ENCODE measurements around the gene USP48.

Gene USP48

DNA sequence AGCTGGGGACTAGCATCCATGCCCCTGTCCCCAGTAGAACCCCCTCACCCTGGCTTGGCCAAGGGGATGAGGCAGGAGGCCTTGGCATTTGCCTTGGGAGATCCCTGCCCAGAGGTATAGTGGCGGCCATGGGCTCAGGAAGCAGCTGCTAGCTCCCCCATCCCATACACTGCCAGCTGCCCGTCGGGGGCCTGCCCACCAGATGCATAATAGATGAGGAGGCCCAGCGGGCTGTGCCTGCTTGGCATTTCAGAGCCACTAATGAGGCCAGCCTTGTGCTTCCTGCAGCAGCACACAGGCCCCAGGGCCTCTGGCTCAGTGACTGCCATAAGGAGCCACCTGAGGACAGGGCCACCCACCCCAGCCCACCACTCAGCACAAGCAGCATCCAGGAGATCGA is 137.4 kb downstream of the USP48 start:
- no peak overlapping the region for H3K4me3 ChIP-seq (replicated peaks; ENCODE audit: low read depth, low read length)
- TF ChIP-seq, protein P1, sequence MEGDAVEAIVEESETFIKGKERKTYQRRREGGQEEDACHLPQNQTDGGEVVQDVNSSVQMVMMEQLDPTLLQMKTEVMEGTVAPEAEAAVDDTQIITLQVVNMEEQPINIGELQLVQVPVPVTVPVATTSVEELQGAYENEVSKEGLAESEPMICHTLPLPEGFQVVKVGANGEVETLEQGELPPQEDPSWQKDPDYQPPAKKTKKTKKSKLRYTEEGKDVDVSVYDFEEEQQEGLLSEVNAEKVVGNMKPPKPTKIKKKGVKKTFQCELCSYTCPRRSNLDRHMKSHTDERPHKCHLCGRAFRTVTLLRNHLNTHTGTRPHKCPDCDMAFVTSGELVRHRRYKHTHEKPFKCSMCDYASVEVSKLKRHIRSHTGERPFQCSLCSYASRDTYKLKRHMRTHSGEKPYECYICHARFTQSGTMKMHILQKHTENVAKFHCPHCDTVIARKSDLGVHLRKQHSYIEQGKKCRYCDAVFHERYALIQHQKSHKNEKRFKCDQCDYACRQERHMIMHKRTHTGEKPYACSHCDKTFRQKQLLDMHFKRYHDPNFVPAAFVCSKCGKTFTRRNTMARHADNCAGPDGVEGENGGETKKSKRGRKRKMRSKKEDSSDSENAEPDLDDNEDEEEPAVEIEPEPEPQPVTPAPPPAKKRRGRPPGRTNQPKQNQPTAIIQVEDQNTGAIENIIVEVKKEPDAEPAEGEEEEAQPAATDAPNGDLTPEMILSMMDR (IDR thresholded peaks at IDR 0.05; ENCODE audit: insufficient read depth, low read length, poor library complexity, severe bottlenecking) = no peak
- no peaks in the 10 kb centered on the region for H3K36me3 ChIP-seq (ENCODE audit: control insufficient read depth, insufficient read depth, low read length)
- peaks cover 2% of the 10 kb centered on the region for H3K27me3 ChIP-seq (replicated peaks; ENCODE audit: control insufficient read depth, insufficient read depth, low read length)
- no peak for DNase-seq (ENCODE audit: extremely low read depth, insufficient read length)

GRCh38 chr1:21644906-21645305 is 138.0 kb downstream of the USP48 start:
- TF ChIP-seq, protein P1 (IDR thresholded peaks at IDR 0.05; ENCODE audit: insufficient read depth, low read length, poor library complexity, severe bottlenecking) = no peak

GRCh38 chr1:21644348-21644747 is 138.6 kb downstream of the USP48 start:
- peaks cover 2% of the 10 kb centered on the region; the same call in 1 of the 2 replicates for H3K27me3 ChIP-seq (replicated peaks; ENCODE audit: control insufficient read depth, insufficient read depth, low read length)
- TF ChIP-seq, protein P1 (IDR thresholded peaks at IDR 0.05; ENCODE audit: insufficient read depth, low read length, poor library complexity, severe bottlenecking) = no peak

More at GRCh38 chr1:21644906-21645305, 138.0 kb downstream of the USP48 start:
- no peak for DNase-seq (ENCODE audit: extremely low read depth, insufficient read length)
- Histone ChIP-seq H3K36me3 (ENCODE audit: control insufficient read depth, insufficient read depth, low read length) (no peaks in the 10 kb centered on the region), H3K27me3 (replicated peaks; ENCODE audit: control insufficient read depth, insufficient read depth, low read length) (peaks cover 2% of the 10 kb centered on the region), H3K4me3 (replicated peaks; ENCODE audit: low read depth, low read length) (no peak overlapping the region)

GRCh38 chr1:21643624-21644023 is 139.3 kb downstream of the USP48 start:
- Histone ChIP-seq H3K36me3 (ENCODE audit: control insufficient read depth, insufficient read depth, low read length) (no peaks in the 10 kb centered on the region), H3K4me3 (replicated peaks; ENCODE audit: low read depth, low read length) (no peak overlapping the region), H3K27me3 (replicated peaks; ENCODE audit: control insufficient read depth, insufficient read depth, low read length) (peaks cover 2% of the 10 kb centered on the region; the same call in 1 of the 2 replicates)
- DNase-seq (ENCODE audit: extremely low read depth, insufficient read length) = no peak
- TF ChIP-seq, protein P1 (IDR thresholded peaks at IDR 0.05; ENCODE audit: insufficient read depth, low read length, poor library complexity, severe bottlenecking) = no peak

More at GRCh38 chr1:21644348-21644747, 138.6 kb downstream of the USP48 start:
- Histone ChIP-seq H3K36me3 (ENCODE audit: control insufficient read depth, insufficient read depth, low read length) (no peaks in the 10 kb centered on the region), H3K4me3 (replicated peaks; ENCODE audit: low read depth, low read length) (no peak overlapping the region)
- no peak for DNase-seq (ENCODE audit: extremely low read depth, insufficient read length)

DNA sequence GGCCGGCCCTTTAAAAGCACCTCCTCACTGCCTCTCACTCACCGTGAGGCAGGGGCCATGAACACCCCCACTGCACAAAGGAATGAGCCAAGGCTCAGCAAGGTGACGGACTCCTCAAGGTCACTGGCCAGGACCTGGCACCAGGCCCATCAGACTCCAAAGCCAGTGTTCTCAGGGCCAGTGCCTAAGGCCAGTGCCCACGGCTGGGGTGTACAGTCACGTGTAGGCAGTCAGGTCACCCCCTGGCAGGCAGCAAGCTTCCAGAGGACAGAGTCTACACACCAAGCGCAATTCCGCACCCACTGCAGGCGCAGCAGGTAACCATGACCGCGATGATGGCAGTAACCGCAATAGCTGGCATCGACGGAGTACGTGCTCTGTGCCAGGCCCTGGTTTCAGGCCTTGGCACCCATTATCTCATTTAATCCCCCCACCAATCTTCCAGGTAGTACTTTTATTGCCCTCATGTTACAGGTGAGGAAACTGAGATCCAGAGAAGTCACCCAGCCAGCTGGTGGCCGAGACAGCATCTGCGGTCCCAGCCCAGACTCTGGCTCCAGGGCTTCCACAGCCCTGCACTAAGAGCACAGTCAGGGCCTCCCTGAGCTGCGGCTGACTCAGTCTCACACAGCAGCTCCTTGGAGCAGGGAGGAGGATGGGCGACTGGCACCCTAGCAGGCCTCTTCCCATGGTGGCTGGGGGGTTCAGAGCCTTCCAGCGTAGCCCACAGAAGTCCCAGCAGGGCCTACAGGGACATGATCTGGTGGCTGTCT is 140.8 kb downstream of the USP48 start:
- TF ChIP-seq, protein P1 (IDR thresholded peaks at IDR 0.05; ENCODE audit: insufficient read depth, low read length, poor library complexity, severe bottlenecking) = no peak
- peaks cover 2% of the 10 kb centered on the region; the same call in 1 of the 2 replicates for H3K27me3 ChIP-seq (replicated peaks; ENCODE audit: control insufficient read depth, insufficient read depth, low read length)
- no peaks in the 10 kb centered on the region for H3K36me3 ChIP-seq (ENCODE audit: control insufficient read depth, insufficient read depth, low read length)
- DNase-seq (ENCODE audit: extremely low read depth, insufficient read length) = no peak
- no peak overlapping the region for H3K4me3 ChIP-seq (replicated peaks; ENCODE audit: low read depth, low read length)
